GM19025 (cell line): ENCODE data around the gene SCGB1D2.
"Not testable (repeated sequence)": the region's sequence is repeated elsewhere in the genome, so short reads cannot be mapped to it uniquely, and the experiment has no call there.

Experiments
- ATAC-seq: cut with Tn5 transposase; IDR thresholded peaks from one replicate; pipeline ENCODE4 v1.9.1; 2021; ENCODE audit warnings: mild to moderate bottlenecking, low read depth, moderate library complexity; ENCODE audit not compliant: unreplicated experiment

Gene SCGB1D2

GRCh38 chr11:62242021-62242420 is at the start of gene SCGB1D2:
SCGB1D2 (plus strand) TSS chr11:62242239; CDS start chr11:62242308, 69 bp downstream.
- no peak for ATAC-seq

- ATAC-seq: no peak
Measured at GRCh38 chr11:62193952-62194351, 48.1 kb upstream of the SCGB1D2 start.

GRCh38 chr11:62195010-62195409 is 47.0 kb upstream of the SCGB1D2 start:
- ATAC-seq: not testable (repeated sequence)

GRCh38 chr11:62195945-62196344 is 46.1 kb upstream of the SCGB1D2 start:
- no peak for ATAC-seq

- not testable (repeated sequence) for ATAC-seq
Measured at GRCh38 chr11:62197400-62197799, 44.6 kb upstream of the SCGB1D2 start.

- ATAC-seq: no peak
Measured at GRCh38 chr11:62201376-62201775, 40.7 kb upstream of the SCGB1D2 start.

- ATAC-seq: no peak
Measured at GRCh38 chr11:62202910-62203309, 39.1 kb upstream of the SCGB1D2 start.

GRCh38 chr11:62204430-62204829 is 37.6 kb upstream of the SCGB1D2 start:
- ATAC-seq: no peak

GRCh38 chr11:62205441-62205840 is 36.6 kb upstream of the SCGB1D2 start:
- ATAC-seq: no peak

GRCh38 chr11:62206276-62207066 is 35.6 kb upstream of the SCGB1D2 start:
- ATAC-seq: not testable (repeated sequence)

- no peak for ATAC-seq
Measured at GRCh38 chr11:62208785-62209144, 33.3 kb upstream of the SCGB1D2 start.

- no peak for ATAC-seq
Measured at GRCh38 chr11:62217191-62217748, 24.8 kb upstream of the SCGB1D2 start.

- ATAC-seq: no peak
Measured at GRCh38 chr11:62221498-62221897, 20.5 kb upstream of the SCGB1D2 start.

GRCh38 chr11:62223095-62223494 is 18.9 kb upstream of the SCGB1D2 start:
- no peak for ATAC-seq

GRCh38 chr11:62233730-62234129 is 8.3 kb upstream of the SCGB1D2 start:
- no peak for ATAC-seq

- no peak for ATAC-seq
Measured at GRCh38 chr11:62236187-62236586, 5.9 kb upstream of the SCGB1D2 start.

- no peak for ATAC-seq
Measured at GRCh38 chr11:62237499-62237898, 4.5 kb upstream of the SCGB1D2 start.

- no peak for ATAC-seq
Measured at GRCh38 chr11:62238151-62238550, 3.9 kb upstream of the SCGB1D2 start.

- ATAC-seq: no peak
Measured at GRCh38 chr11:62241095-62241494, 944 bp upstream of the SCGB1D2 start.

GRCh38 chr11:62245271-62245753 is 3.3 kb downstream of the SCGB1D2 start:
- no peak for ATAC-seq

GRCh38 chr11:62251698-62252097 is 9.7 kb downstream of the SCGB1D2 start:
- no peak for ATAC-seq

GRCh38 chr11:62253999-62254542 is 12.0 kb downstream of the SCGB1D2 start:
- no peak for ATAC-seq
